ENCODE results near the gene SLC6A3. TPM values are rescaled to one million over a fixed set of nuclear protein-coding genes. Genes with fewer than 3 reads are reported as not detected.

SLC6A3 gene
- total RNA-seq, 1 donor from 2014 or later: 0.16 TPM

GRCh38 chr5:1442222-1443145, 2.8 kb downstream of the SLC6A3 start:
- DNase-seq (ENCODE audit: low read depth): no peak

- no peak for DNase-seq (ENCODE audit: low read depth)
Measured at GRCh38 chr5:1441166-1441865, 3.9 kb downstream of the SLC6A3 start.

DNA sequence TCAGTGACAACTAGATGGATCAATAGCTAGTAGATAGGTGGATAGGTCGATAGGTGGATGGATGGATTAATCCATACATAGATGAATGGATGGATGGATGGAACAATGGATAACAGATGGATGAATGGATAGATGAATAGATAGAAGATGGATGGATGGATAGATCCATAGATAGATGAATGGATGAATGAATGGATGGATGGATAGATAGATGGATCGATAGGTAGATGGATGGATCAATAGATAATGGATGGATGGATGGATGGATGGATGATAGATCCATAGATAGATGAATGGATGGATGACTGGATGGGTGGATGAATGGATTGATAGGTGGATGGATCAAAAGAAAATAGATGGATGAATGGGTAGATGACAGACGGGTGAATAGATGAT, 5.1 kb downstream of the SLC6A3 start:
- DNase-seq (ENCODE audit: low read depth): no peak

DNA sequence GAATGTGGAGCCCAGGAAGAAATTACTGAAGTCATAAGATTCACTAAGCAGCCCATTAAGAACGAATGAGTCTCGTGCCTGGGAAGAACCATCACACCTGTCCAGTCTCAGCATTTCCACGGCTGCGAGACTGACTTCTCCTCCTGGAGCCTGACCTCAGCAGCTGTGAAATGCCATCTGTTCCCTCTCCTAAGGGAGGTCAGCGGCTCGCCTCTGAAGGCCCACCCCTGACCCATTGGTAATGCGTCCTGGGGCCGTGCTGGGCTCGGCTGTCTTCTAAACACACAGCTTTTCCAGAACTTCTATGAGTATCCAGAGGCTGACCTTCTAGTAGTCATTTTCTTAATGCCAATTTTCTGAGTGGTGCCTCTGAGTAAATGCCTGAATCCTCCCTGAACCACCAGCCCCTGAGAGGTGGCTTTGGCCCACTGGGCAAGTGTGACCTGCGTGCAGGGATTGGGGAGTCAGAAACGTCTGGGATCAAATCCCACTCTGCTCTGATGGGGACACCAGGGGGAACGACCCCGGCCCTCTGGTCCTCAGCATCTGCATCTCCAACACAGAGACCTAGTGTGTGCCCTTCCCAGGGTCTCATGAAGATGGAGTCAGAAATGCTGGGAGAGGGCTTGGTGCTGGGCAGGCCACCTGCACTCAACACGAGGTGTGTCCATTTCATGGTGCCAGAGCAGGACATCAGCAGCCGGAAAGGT, 5.7 kb downstream of the SLC6A3 start:
- peak; percentile 69 for DNase-seq (ENCODE audit: low read depth)

DNA sequence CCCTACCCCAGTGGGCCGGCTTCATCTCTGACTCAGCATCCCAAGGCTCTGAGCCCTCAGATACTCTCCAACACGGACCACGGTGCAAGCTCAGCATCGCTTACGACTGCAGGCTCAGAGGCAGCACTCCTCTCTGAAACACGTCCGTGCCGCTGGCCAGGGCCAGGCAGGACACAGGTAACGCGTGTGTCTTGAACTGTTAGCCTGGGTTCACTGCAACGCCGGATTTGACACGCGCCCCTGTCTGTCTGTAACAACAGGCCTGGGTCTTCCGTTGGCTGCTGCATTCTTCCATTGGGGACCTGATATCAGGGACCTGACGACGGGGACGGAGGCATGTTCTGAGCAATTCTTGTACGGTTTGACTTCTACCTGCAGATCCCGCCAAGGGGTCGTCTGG, 6.4 kb downstream of the SLC6A3 start:
- DNase-seq (ENCODE audit: low read depth): no peak

- no peak for DNase-seq (ENCODE audit: low read depth)
Measured at GRCh38 chr5:1437876-1438559, 7.2 kb downstream of the SLC6A3 start.

DNA sequence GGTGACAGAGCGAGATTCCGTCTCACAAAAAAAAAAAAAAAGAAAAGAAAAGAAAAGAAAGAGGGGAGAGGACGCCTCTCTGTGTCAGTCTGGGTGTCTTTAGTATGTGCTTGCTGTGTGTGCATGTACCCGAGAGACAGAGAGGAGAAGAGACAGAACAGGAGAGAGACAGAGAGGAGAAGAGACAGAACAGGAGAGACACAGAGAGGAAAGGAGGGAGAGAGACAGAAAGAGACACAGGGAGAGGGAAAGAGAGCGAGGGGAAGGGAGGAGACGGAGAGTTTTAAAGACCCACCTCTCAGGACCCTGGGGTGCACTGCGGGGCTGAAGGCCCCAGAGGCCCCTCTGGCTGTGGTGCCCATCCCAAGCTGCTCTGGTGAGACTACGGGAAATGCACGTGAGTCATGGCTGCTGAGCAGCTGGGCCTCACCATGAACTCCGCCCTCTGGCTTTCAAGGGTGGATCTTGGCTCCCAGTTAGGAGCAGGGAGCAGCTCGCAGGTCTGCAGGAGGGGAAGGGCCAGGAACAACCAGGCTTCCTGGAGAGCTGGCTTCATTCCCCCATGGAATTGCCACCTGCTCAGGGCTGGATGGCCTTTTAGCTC, 7.9 kb downstream of the SLC6A3 start:
- DNase-seq (ENCODE audit: low read depth): peak; percentile 82

- no peak for DNase-seq (ENCODE audit: low read depth)
Measured at GRCh38 chr5:1436681-1437080, 8.6 kb downstream of the SLC6A3 start.

GRCh38 chr5:1436036-1436435, 9.2 kb downstream of the SLC6A3 start:
- DNase-seq (ENCODE audit: low read depth): no peak

GRCh38 chr5:1435369-1435768, 9.9 kb downstream of the SLC6A3 start:
- DNase-seq (ENCODE audit: low read depth): no peak

GRCh38 chr5:1432296-1432695, 12.9 kb downstream of the SLC6A3 start:
- no peak for DNase-seq (ENCODE audit: low read depth)

- no peak for DNase-seq (ENCODE audit: low read depth)
Measured at GRCh38 chr5:1431896-1432295, 13.3 kb downstream of the SLC6A3 start.

DNA sequence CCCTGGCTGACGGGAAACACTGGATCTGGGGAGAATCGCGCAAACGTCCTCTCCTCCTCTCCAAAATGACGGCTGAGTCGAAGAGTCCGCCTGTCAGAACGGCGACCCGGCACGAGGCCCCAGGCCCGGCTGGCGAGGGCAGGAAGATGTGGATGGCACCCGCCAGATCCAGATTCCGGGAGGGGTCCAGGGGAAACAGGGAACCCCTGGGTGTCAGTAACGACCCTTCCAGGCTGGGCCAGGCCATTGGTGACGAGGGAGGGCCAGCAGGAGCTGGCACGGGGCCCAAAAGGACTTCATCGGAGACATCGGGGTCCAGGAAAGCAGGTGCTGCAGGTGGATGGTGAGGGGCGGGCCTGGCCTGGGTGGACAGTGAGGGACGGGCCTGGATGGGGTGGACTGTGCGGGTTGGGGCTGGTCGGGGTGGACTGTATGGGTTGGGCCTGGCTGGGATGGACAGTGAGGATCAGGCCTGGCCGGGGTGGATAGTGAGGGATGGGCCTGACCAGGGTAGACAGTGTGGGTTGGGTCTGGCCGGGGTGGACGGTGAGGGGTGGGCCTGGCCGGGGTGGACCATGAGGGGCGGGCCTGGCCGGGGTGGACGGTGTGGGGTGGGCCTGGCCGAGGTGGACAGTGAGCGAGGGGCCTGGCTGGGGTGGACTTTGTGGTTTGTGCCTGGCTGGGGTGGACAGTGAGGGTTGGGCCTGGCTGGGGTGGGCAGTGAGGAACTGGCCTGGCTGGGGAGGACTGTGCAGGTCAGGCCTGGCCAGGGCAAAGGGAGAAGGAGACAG, 14.0 kb downstream of the SLC6A3 start:
- DNase-seq (ENCODE audit: low read depth): no peak

GRCh38 chr5:1430121-1430795, 15.0 kb downstream of the SLC6A3 start:
- no peak for DNase-seq (ENCODE audit: low read depth)

GRCh38 chr5:1429496-1429895, 15.7 kb downstream of the SLC6A3 start:
- no peak for DNase-seq (ENCODE audit: low read depth)

GRCh38 chr5:1429066-1429465, 16.2 kb downstream of the SLC6A3 start:
- DNase-seq (ENCODE audit: low read depth): no peak

DNA sequence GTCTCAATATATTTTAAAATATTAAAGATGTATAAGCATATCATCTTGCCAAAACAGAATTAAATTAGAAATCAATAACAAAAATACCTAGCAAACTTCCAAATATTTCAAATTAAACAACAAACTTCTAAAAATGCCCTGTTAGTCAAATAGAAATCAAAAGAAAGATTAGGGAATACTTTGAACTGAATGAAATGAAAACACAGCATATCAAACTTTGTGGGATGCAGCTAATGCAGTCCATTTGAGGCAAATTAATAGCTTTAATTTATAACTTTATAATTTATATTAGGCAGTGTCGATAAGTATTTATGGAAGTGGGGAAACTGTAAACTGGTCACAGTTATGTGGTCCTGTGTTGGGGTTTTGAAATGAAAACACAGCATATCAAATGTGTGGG, 17.1 kb downstream of the SLC6A3 start:
- no peak for DNase-seq (ENCODE audit: low read depth)

GRCh38 chr5:1424716-1425115, 20.5 kb downstream of the SLC6A3 start:
- no peak for DNase-seq (ENCODE audit: low read depth)

- DNase-seq (ENCODE audit: low read depth): no peak
Measured at GRCh38 chr5:1423901-1424603, 21.2 kb downstream of the SLC6A3 start.
